ENCODE measurements around the gene H6PD.

Gene H6PD

GRCh38 chr1:9242338-9242969, 7.9 kb downstream of the H6PD start:
- no peak for DNase-seq

- DNase-seq: no peak
Observed at GRCh38 chr1:9243066-9243739, 8.6 kb downstream of the H6PD start.

- no peak for DNase-seq
Observed at GRCh38 chr1:9244501-9245229, 10.1 kb downstream of the H6PD start.

GRCh38 chr1:9245230-9245619, 10.7 kb downstream of the H6PD start:
- no peak for DNase-seq

- no peak for DNase-seq
Observed at GRCh38 chr1:9245661-9246060, 11.1 kb downstream of the H6PD start.

- DNase-seq: no peak
Observed at GRCh38 chr1:9246215-9246614, 11.6 kb downstream of the H6PD start.

- no peak for DNase-seq
Observed at GRCh38 chr1:9246841-9247785, 12.5 kb downstream of the H6PD start.

- DNase-seq: no peak
Observed at GRCh38 chr1:9247894-9248293, 13.3 kb downstream of the H6PD start.

- no peak for DNase-seq
Observed at GRCh38 chr1:9248341-9249262, 14.0 kb downstream of the H6PD start.

GRCh38 chr1:9249263-9249533, 14.6 kb downstream of the H6PD start:
- DNase-seq: no peak

- no peak for DNase-seq
Observed at GRCh38 chr1:9249534-9250410, 15.2 kb downstream of the H6PD start.

- DNase-seq: no peak
Observed at GRCh38 chr1:9250411-9251381, 16.1 kb downstream of the H6PD start.

- no peak for DNase-seq
Observed at GRCh38 chr1:9251501-9251900, 16.9 kb downstream of the H6PD start.

GRCh38 chr1:9253004-9253403, 18.4 kb downstream of the H6PD start:
- DNase-seq: no peak

GRCh38 chr1:9253453-9254105, 19.0 kb downstream of the H6PD start:
- no peak for DNase-seq

- DNase-seq: no peak
Observed at GRCh38 chr1:9256332-9256731, 21.8 kb downstream of the H6PD start.

- no peak for DNase-seq
Observed at GRCh38 chr1:9257851-9258250, 23.3 kb downstream of the H6PD start.

GRCh38 chr1:9258629-9259028, 24.1 kb downstream of the H6PD start:
- no peak for DNase-seq

GRCh38 chr1:9260059-9260766, 25.6 kb downstream of the H6PD start:
- no peak for DNase-seq

Data from NCI-H1092 (cell line).